Measurements from ENCODE around the gene RHOU. TPM values are rescaled to one million over a fixed set of nuclear protein-coding genes. Genes with fewer than 3 reads are reported as not detected.

RHOU gene
- polyA plus RNA-seq, 1 donor from 2014 or later = not detected

DNA sequence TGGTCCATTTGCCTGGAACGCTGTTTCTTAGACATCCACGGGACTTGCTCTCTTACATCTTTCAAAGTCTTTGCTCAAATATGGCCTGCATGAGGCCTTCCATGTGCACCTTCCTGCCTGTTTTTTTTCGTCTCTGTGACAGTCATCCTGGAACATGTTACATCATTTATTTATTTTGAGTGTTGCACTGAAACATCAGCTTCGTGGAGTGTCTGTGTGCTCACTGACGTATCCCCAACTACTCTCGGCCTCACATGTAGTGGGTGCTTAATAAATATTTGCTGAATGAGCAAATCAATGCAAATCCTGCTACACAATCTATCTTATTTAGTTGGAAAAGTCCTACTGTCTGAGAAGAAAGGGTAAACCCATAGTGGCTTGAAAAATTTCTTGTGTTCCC lies 11.4 kb upstream of the RHOU start:
- H3K27me3 Mint-ChIP-seq = peaks cover 16% of the 10 kb centered on the region
- peaks cover 0 to 1% (median 0%) of the 10 kb centered on the region in 3 donors for H3K9me3 Mint-ChIP-seq
- peaks cover 0 to 2% (median 0%) of the 10 kb centered on the region in 3 donors for H3K4me1 Mint-ChIP-seq
- no peak overlapping the region for H3K27ac Mint-ChIP-seq
- peaks cover 5% of the 10 kb centered on the region for H3K36me3 Mint-ChIP-seq
- H3K4me3 Mint-ChIP-seq = no peak overlapping the region

DNA sequence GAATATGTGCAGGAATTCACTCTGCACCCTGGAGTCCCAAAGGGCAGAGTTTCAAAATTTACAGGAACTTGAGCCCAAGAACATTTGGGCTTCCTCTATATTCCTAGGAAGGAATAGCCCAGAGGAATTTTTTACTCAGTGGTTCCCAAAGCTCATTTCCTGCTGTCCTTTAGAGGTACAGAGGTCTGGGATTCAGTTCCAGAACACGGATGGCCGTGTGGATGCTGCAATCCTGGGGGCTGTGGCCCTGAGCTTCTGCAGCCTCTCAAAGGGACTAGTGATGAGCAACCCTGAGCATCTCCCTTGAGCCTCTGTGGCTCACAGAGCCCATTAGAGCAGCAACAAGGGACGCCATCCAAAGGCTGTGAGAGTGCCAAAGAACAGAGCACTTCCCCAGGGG lies 10.1 kb upstream of the RHOU start:
- Mint-ChIP-seq H3K27me3 (peaks cover 22% of the 10 kb centered on the region), H3K27ac (no peak overlapping the region), H3K36me3 (peaks cover 7% of the 10 kb centered on the region)

DNA sequence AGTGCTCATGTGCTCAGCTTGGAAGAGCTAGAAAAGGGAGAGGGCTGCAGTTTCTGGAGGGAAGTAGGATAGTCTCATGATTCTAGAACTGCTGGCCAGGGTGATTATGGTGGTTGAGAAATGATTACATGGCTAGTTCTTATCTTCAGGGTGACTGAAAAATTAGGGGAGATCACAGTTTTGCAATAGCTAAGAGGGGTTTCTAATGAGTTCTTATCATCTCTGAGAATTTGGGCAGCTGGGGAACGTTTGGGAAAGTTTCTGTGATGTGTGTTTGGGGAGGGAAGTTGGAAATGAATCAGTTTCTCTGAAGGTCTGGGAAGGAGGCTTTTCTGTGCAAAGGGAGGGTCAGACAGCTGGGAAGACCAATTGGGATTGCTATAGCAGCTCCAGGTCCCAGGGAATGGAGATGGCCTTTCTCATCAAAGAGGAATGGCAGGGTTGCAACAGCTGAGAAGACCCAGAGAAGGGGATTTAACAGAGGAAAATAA lies 7.6 kb upstream of the RHOU start:
- peaks cover 0 to 5% (median 2%) of the 10 kb centered on the region in 3 donors for H3K4me1 Mint-ChIP-seq
- H3K36me3 Mint-ChIP-seq = peaks cover 8% of the 10 kb centered on the region
- peaks cover 0 to 3% (median 0%) of the 10 kb centered on the region in 3 donors for H3K9me3 Mint-ChIP-seq
- H3K27ac Mint-ChIP-seq = no peak overlapping the region
- no peak overlapping the region for H3K4me3 Mint-ChIP-seq
- H3K27me3 Mint-ChIP-seq = peaks cover 29% of the 10 kb centered on the region

More for the DNA sequence above, 10.1 kb upstream of the RHOU start:
- Mint-ChIP-seq H3K9me3 (peaks cover 0 to 1% (median 0%) of the 10 kb centered on the region in 3 donors), H3K4me1 (peaks cover 0 to 2% (median 0%) of the 10 kb centered on the region in 3 donors), H3K4me3 (no peak overlapping the region)

DNA sequence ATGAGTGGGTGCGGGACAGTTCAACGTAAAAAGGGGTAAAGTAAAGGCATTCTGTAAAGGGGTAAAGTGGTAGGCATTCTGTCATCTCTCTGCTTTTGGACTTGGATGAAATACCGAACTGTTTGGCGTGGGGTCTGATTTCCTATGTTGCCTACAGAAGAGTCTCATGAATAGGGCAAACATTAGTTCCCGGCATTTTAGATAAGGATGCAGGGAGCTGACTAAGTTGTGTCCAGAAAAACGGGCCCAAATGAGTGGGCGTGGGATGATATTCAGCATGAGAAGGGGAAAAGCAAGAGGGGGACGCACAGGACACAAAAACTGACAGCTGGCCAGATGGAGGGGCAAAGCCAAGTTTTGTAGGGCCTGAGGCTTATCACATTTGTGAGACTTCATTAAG lies 2.9 kb upstream of the RHOU start:
- Mint-ChIP-seq H3K27me3 (peaks cover 46% of the 10 kb centered on the region), H3K4me3 (no peak overlapping the region), H3K36me3 (peaks cover 4% of the 10 kb centered on the region), H3K9me3 (peaks cover 0 to 3% (median 0%) of the 10 kb centered on the region in 3 donors), H3K4me1 (peaks cover 5 to 11% (median 9%) of the 10 kb centered on the region in 3 donors), H3K27ac (no peak overlapping the region)

DNA sequence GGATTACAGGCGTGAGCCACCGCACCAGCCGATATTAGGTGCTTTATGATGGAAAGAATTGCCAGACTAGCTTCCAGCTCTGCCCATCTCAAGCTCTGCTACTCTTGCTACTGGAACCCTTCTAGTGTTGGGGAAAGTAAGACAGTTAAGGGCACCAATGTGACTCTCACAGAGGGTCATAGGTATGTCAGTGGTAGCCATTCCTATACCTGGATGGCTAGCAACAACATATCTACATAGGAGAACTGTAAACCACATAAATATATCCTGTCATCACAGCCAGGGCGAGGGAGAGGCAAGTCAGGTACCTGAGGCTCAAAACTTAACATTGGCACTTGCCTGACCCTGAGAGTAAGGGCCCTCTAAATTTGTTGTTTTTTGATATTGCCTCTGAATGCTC lies 1.7 kb upstream of the RHOU start:
- Mint-ChIP-seq H3K36me3 (peaks cover 4% of the 10 kb centered on the region), H3K27me3 (peaks cover 42% of the 10 kb centered on the region), H3K27ac (no peak overlapping the region), H3K4me3 (peak overlapping the region in 1 of 4 donors; percentile 55), H3K9me3 (peaks cover 0 to 2% (median 0%) of the 10 kb centered on the region in 3 donors), H3K4me1 (peaks cover 5 to 11% (median 9%) of the 10 kb centered on the region in 3 donors)

DNA sequence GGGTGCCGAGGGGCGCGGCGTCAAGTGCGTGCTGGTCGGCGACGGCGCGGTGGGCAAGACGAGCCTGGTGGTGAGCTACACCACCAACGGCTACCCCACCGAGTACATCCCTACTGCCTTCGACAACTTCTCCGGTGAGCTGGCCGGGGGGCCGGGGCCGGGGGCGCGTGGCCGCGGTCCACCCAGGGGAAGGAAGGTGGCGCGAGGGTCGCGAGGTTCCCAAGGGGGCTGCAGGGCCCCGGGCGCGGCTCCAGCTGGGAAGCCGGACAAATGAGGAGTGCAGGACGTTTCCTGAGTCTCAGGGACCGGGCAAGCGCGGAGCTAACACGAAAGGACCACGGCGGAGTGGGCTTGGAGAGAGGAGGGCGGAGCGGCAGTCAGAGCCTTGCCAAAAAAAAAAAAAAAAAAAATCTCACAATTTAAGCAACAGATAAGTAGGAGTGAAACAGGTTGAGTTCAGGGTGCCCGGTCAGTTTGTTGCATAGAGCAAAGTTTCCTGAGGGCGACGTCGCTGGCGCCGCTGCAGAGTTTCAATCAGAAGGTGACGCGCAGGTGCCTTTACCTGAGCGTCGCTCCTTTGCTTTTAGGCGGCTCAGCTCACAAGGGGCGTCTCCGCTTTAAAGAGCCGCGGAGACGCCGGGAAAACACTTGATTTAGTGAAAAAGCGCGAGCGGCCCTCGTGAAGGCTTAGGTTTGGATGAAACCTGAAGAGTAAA lies 750 bp downstream of the RHOU start:
- Mint-ChIP-seq H3K9me3 (peaks cover 0 to 2% (median 0%) of the 10 kb centered on the region in 3 donors), H3K27ac (no peak overlapping the region), H3K4me1 (peaks cover 5 to 10% (median 9%) of the 10 kb centered on the region in 3 donors), H3K27me3 (peaks cover 33% of the 10 kb centered on the region), H3K4me3 (peak overlapping the region in 3 of 4 donors; percentile 64 to 83 (median 82)), H3K36me3 (no peaks in the 10 kb centered on the region)

DNA sequence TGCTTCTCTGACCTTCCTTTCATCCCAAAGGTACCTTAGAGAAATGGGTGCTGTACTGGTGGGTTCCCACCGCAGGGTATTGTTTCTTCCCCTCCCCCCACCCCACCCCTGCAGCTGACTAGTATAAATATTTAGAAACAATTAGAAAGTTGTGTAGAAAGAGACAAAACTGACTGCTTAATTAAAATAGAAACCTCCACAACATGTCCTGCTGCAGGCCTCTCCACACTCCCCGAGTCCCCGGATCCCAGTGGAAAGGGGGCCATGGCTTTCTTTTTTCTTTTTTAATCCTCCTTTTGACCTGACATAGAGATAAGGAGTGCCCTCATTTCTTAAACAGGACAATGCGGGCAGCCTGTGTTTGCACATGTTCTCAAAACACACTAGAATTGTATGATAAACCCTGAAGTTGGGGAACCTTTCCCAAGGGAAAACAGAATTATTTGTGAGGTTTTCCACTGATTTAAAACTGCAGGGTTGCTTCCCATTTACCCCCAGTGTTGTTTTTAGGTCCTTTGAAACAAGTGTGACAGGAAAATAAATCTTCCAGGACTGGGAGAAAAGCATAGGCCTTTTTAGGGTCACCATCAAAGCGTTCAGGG lies 1.7 kb downstream of the RHOU start:
- H3K9me3 Mint-ChIP-seq = peaks cover 0 to under 1% (median 0%) of the 10 kb centered on the region in 3 donors
- peaks cover 27% of the 10 kb centered on the region for H3K27me3 Mint-ChIP-seq
- no peaks in the 10 kb centered on the region for H3K36me3 Mint-ChIP-seq
- H3K4me1 Mint-ChIP-seq = peaks cover 5 to 9% (median 6%) of the 10 kb centered on the region in 3 donors
- H3K27ac Mint-ChIP-seq = no peak overlapping the region
- H3K4me3 Mint-ChIP-seq = peak overlapping the region in 2 of 4 donors; percentile 41 to 48

DNA sequence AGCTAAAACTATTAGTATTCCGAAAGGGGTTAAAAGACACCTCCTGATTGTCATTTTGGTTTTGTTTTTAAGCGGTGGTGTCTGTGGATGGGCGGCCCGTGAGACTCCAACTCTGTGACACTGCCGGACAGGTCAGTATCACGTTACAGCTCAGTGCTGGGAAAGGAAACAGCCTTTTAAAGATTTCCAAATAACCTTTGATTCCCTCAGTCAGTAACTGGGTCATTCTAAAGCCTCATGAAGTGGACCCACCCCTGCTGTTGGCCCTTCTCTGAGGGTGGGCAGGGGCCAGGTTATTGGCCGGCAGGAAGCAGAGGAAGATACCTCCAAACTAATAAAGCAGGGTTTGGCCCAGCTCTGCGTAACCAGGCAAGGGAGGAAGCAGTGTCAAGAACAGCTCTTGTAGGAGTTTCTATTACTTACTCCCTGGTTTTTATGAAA lies 2.3 kb downstream of the RHOU start:
- Mint-ChIP-seq H3K4me1 (peaks cover 5 to 9% (median 6%) of the 10 kb centered on the region in 3 donors), H3K27me3 (peaks cover 28% of the 10 kb centered on the region), H3K4me3 (peak overlapping the region in 2 of 4 donors; percentile 12 to 48), H3K9me3 (peaks cover 0 to 2% (median 0%) of the 10 kb centered on the region in 3 donors), H3K36me3 (no peaks in the 10 kb centered on the region), H3K27ac (no peak overlapping the region)

DNA sequence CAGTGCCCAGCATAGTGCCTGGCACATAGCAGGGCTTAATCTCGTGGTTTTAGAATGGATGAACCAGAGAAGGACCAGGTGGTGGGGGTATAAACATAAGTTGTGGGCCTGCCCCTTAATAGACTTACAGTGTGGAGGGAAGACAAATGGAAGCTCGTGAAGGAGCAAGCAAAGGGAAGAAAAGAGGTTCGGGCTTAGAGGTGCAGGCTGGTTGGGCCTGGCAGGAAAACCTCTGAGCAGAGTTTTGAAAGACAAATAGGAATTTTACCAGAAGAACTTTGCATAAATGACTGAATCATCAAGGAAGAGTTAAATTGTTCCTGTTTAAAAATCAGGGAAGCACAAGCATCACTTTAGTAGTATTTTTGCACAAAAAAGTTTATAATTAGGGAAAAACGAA lies 4.5 kb downstream of the RHOU start:
- H3K9me3 Mint-ChIP-seq = peaks cover 0 to 2% (median 0%) of the 10 kb centered on the region in 3 donors
- peak overlapping the region in 1 of 4 donors; percentile 30 for H3K4me3 Mint-ChIP-seq
- H3K36me3 Mint-ChIP-seq = no peaks in the 10 kb centered on the region
- H3K27me3 Mint-ChIP-seq = peaks cover 18% of the 10 kb centered on the region
- H3K27ac Mint-ChIP-seq = no peak overlapping the region
- H3K4me1 Mint-ChIP-seq = peaks cover under 1 to 3% (median under 1%) of the 10 kb centered on the region in 3 donors

DNA sequence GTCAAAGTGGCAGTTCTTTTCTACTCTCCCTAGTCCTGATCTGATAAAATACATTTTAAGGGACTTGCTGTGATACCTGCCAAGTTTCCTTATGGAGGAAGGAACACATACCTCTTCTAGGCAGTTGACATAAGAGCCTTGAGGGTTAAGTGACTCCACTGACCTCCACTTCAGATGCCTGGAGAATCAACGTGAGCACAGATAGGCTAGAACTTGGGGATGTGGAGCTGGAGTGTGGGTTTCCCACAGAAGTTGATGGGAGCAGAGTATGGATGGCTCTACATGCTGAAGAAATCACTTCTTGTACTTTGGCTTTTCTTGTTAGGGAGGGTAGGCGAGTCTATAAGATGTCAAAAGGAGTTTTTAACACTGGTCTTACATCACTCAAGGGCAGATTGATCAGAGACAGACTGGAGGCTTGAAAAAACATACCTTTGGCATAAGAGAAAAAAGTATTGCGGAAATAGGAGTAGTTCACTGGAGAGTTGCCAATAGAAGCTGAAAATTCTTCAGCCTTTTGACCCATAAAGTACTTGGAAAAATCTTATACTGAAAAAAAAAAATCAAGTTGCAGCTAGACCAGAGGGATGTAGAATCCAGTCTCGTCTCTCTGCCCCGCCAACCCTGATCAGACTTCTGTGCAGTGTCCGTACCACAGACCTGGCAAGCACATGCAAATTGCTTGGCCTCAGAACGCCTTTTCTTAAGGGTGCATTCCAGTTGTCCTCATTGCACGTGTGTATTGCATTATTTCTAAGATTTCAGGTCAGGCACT lies 5.5 kb downstream of the RHOU start:
- Mint-ChIP-seq H3K27ac (no peak overlapping the region), H3K9me3 (peaks cover 0 to 2% (median 0%) of the 10 kb centered on the region in 3 donors), H3K4me1 (peaks cover 0 to 2% (median 0%) of the 10 kb centered on the region in 3 donors), H3K27me3 (peaks cover 18% of the 10 kb centered on the region), H3K4me3 (no peak overlapping the region), H3K36me3 (no peaks in the 10 kb centered on the region)

DNA sequence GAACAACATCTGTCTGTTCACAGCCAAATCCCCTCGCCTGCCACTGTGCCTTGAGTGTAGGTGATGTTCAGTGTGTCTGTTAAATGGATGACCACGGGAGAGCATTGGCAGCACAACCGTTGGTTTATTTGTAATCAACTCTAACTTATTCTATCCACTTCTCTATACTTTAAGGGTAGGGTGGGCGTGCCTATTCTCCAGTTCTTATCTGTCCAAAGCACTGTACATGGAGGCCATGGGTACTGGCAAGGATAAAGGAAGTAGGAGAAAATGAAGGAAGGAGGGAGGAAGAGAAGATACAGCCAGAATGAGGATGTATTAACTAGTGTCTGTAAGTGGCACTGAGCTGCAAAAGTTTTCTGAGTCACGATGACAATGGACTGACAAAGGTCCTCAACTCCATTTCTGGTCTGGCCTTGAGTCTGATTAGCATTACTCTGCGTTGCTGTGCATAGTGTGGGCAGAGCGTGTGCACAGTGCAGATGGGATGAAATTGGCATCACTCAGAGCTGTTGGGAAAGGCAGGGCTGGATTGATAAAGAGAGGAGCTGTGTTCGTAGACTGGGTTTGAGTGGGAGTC lies 7.1 kb downstream of the RHOU start:
- Mint-ChIP-seq H3K9me3 (peaks cover 0 to 2% (median 0%) of the 10 kb centered on the region in 3 donors), H3K4me3 (no peak overlapping the region), H3K4me1 (no peaks in the 10 kb centered on the region), H3K27ac (no peak overlapping the region), H3K27me3 (peaks cover 12% of the 10 kb centered on the region), H3K36me3 (no peaks in the 10 kb centered on the region)

DNA sequence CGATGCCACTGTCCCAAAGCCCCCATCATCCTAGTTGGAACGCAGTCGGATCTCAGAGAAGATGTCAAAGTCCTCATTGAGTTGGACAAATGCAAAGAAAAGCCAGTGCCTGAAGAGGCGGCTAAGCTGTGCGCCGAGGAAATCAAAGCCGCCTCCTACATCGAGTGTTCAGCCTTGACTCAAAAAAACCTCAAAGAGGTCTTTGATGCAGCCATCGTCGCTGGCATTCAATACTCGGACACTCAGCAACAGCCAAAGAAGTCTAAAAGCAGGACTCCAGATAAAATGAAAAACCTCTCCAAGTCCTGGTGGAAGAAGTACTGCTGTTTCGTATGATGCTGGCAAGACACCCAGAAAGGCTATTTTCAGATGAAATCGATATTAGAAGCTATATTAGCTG lies 8.1 kb downstream of the RHOU start:
- Mint-ChIP-seq H3K36me3 (no peaks in the 10 kb centered on the region), H3K4me3 (no peak overlapping the region), H3K27ac (no peak overlapping the region), H3K4me1 (no peaks in the 10 kb centered on the region), H3K27me3 (peaks cover 12% of the 10 kb centered on the region), H3K9me3 (peaks cover 0 to 2% (median 0%) of the 10 kb centered on the region in 3 donors)

DNA sequence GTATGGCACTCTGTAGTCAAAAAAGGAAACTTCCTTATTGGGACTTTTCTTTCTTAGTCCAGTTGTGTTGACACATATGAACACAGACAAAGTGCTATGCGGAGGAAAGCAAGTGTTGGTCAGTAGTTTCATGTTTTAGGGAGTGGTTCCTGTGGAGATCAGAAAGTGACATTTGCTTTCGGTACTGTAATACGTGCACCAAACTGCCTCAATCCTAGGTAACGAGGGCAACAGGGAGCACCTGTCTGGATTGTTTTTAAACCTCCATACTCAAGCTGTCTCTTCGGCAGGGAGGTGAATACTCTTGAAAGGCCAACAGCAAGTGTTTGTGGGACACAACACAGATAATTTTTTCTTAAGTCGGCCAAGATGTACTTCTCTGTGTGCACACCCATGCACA lies 9.1 kb downstream of the RHOU start:
- Mint-ChIP-seq H3K4me1 (no peaks in the 10 kb centered on the region), H3K27me3 (peaks cover 15% of the 10 kb centered on the region), H3K4me3 (no peak overlapping the region), H3K9me3 (peaks cover 0 to 2% (median 0%) of the 10 kb centered on the region in 3 donors), H3K27ac (no peak overlapping the region), H3K36me3 (no peaks in the 10 kb centered on the region)

DNA sequence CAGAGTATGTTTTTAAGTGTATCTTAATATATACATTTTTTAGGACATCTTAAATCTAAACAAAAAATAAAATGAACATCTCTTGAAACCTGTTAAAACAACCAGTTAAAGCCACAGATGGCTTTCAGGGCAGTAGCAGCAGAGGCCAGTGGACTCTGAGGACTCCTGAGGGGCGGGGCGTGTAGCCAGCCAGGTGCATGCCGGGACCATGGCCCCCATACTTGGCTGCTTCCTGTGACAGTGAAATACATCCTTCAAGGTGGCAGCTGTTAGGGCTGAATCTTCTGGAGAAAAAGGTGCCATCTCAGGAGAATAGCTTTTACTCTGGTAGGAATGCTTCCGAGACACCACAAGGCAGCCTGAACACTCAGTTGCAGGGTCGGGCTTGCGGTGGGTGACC lies 9.6 kb downstream of the RHOU start:
- no peak overlapping the region for H3K4me3 Mint-ChIP-seq
- H3K4me1 Mint-ChIP-seq = no peaks in the 10 kb centered on the region
- H3K9me3 Mint-ChIP-seq = peaks cover 0 to 2% (median 0%) of the 10 kb centered on the region in 3 donors
- H3K36me3 Mint-ChIP-seq = no peaks in the 10 kb centered on the region
- H3K27me3 Mint-ChIP-seq = peaks cover 13% of the 10 kb centered on the region
- no peak overlapping the region for H3K27ac Mint-ChIP-seq

Data from IgD-negative memory B cell (primary cell).